Uterus (tissue), 4 donors: ENCODE results near the gene SH2D3C. TPM values are rescaled to one million over a fixed set of nuclear protein-coding genes. Genes with fewer than 3 reads are reported as not detected.
A peak's percentile ranks its signal among the peaks of the same experiment; 100 is the strongest.

Experiments used
- DNase-seq, 2 donors: peaks; one replicate each; pipeline ENCODE4 v3.0.0-alpha.2; 2019 to 2020
- H3K27ac ChIP-seq, 2 donors: fragments of 200-600 bp; sonication (generic); 1 replicate in 1 of 2; 2 replicates in 1 of 2; pipeline ENCODE4 v1.5.1; 2016 to 2018
- H3K27me3 ChIP-seq, 2 donors: fragments of 200-600 bp; sonication (generic); one replicate each; pipeline ENCODE4 v1.5.1; 2018 to 2019; ENCODE audit warnings: control low read depth in 1 of 2
- H3K36me3 ChIP-seq, 2 donors: fragments of 200-600 bp; sonication (generic); one replicate each; pipeline ENCODE4 v1.5.1; 2019; ENCODE audit warnings: control low read depth in 1 of 2
- H3K4me1 ChIP-seq, 2 donors: fragments of 200-600 bp; sonication (generic); one replicate each; pipeline ENCODE4 v1.5.1; 2018 to 2019; ENCODE audit warnings: control low read depth in 1 of 2
- H3K4me3 ChIP-seq, 2 donors: fragments of 200-600 bp; sonication (generic); 1 replicate in 1 of 2; 2 replicates in 1 of 2; pipeline ENCODE4 v1.5.1; 2018 to 2019; ENCODE audit warnings: mild to moderate bottlenecking in 1 of 2
- H3K9me3 ChIP-seq, 2 donors: fragments of 200-600 bp; sonication (generic); one replicate each; pipeline ENCODE4 v1.5.1; 2019; ENCODE audit warnings: control low read depth in 1 of 2
- CTCF ChIP-seq, 4 experiments: fragments of 200-600 bp in 2 of 4; fragments of 450-650 bp in 2 of 4; sonication (generic) in 2 of 4; IDR thresholded peaks; one replicate each; pipeline ENCODE4 v1.5.1; 2016 to 2019; ENCODE audit warnings: antibody characterized with exemption in 4 of 4, mild to moderate bottlenecking in 2 of 4, moderate library complexity in 1 of 4
- POLR2A ChIP-seq, 2 donors: fragments of 450-650 bp; IDR thresholded peaks; one replicate each; pipeline ENCODE4 v1.6.1; 2016; ENCODE audit warnings: antibody characterized with exemption in 2 of 2, mild to moderate bottlenecking in 1 of 2, moderate library complexity in 1 of 2
- intact Hi-C: fragments of 100-400 bp; cut with DNase I; formaldehyde crosslinking; loops from one replicate; pipeline ENCODE4 v1.15.1; 2023; ENCODE audit warnings: low total_unique reads
- total RNA-seq, 4 donors: library from RNA; depleted of rRNA in 3 of 4; stranded (reverse); fragments of >200 nt in 3 of 4; gene quantifications; one replicate each; pipeline versions ENCODE4 v1.1.0 to v1.2.4, GENCODE V29; 2014 to 2023
- donor health status: DM: yes; HTN: yes; CAD: no.

SH2D3C gene, protein sequence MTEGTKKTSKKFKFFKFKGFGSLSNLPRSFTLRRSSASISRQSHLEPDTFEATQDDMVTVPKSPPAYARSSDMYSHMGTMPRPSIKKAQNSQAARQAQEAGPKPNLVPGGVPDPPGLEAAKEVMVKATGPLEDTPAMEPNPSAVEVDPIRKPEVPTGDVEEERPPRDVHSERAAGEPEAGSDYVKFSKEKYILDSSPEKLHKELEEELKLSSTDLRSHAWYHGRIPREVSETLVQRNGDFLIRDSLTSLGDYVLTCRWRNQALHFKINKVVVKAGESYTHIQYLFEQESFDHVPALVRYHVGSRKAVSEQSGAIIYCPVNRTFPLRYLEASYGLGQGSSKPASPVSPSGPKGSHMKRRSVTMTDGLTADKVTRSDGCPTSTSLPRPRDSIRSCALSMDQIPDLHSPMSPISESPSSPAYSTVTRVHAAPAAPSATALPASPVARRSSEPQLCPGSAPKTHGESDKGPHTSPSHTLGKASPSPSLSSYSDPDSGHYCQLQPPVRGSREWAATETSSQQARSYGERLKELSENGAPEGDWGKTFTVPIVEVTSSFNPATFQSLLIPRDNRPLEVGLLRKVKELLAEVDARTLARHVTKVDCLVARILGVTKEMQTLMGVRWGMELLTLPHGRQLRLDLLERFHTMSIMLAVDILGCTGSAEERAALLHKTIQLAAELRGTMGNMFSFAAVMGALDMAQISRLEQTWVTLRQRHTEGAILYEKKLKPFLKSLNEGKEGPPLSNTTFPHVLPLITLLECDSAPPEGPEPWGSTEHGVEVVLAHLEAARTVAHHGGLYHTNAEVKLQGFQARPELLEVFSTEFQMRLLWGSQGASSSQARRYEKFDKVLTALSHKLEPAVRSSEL
- 10 to 100 TPM in 3 of 4 donors, 1 to 10 TPM in 1; 3.6 to 38.1 (median 19.8) TPM for total RNA-seq

DNA sequence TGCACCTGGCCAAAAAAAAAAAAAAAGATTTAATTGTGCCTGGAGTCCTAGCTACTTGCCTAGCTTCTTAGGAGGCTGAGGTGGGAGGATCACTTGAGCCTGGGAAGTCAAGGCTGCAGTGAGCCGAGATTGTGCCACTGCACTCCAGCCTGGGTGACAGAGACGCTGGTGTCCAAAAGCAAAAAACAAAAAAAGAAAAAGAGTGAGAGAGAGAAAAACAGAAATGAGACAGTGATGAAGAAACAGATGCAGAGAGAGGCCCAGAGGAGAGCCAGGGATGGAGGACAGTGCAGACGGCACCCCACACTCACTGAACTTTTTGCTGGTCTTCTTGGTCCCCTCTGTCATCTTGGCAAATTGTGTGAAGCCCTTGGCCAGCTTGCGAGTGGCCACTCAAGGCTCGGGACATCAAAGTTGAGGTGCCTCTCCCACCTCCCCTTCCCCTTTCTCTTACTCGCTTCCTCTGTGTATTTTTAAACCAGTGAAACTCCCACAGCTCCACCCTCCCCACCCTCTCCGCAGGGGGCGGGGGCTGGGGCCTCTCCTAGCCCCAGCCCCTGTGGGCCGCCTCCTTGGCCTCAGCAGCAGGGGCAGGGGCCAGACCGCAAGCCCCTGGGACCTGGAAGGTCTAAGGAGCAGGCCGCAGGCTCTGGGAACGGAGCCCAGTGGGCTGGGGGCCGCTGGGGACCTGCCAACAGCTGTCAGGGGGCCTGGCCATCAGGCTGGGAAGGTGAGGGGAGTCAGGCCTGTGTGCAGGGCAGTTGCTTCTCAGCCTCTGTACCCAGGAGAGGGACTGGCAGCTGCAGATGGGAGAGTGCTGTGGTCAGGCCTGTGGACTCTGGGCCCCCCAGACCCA is at the start of gene SH2D3C:
SH2D3C (minus strand) TSS at position 387 of the 856 bp plus-strand sequence; CDS start at position 348, 39 bp downstream.
- no peak for DNase-seq
- H3K36me3 ChIP-seq = no peaks in the 10 kb centered on the region
- H3K9me3 ChIP-seq = no peaks in the 10 kb centered on the region
- H3K27me3 ChIP-seq = no peaks in the 10 kb centered on the region
- H3K4me3 ChIP-seq = no peak within 1 kb of the TSS
- no peaks in the 10 kb centered on the region for H3K4me1 ChIP-seq
- intact Hi-C loops = no loop called here
- H3K27ac ChIP-seq = peak within 1 kb of the TSS; percentile 55 to 60
- no peak for TF ChIP-seq POLR2A (IDR thresholded peaks at IDR 0.05)
- no peak for TF ChIP-seq CTCF (IDR thresholded peaks at IDR 0.05)

DNA sequence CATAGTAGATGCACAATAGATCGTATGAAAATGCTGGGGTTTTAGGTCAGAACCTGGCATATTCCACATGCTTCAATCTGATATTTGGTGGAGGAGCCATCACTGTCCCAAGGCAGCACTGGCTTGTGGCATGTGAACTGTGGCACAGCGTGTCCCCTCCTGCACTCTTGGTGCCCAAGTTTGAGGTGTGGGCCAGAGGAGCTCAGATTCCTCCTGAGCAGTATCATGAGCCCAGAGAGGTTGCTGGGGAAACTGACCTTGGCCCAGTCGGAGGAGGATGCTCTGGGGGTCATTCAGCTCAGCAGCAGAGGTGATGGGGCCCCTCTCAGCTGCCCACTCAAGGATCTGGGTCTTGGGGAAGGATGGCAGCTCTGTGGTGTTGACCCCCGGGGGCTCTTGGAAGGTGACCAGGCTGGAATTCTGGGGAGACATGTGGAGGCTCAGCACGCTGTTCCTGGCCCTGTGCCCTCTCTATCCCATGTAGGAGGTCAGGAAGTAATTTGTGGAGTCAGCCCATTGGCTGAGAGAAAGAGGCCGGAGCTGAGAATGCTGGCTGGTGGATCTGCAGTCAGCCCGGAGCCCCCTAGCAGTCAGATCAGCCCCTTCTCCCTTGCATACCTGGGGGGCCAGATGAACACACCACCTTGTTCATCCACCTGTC is 47.9 kb upstream of the SH2D3C start:
- intact Hi-C loops = no loop called here
- no peak overlapping the region for H3K4me3 ChIP-seq
- H3K27ac ChIP-seq = peak overlapping the region; percentile 88 to 96
- peaks cover 16 to 17% of the 10 kb centered on the region in 2 donors for H3K4me1 ChIP-seq
- DNase-seq = no peak
- no peaks in the 10 kb centered on the region for H3K36me3 ChIP-seq
- TF ChIP-seq POLR2A (IDR thresholded peaks at IDR 0.05) (no peak), CTCF (IDR thresholded peaks at IDR 0.05) (no peak)
- H3K9me3 ChIP-seq = no peaks in the 10 kb centered on the region
- H3K27me3 ChIP-seq = no peaks in the 10 kb centered on the region

DNA sequence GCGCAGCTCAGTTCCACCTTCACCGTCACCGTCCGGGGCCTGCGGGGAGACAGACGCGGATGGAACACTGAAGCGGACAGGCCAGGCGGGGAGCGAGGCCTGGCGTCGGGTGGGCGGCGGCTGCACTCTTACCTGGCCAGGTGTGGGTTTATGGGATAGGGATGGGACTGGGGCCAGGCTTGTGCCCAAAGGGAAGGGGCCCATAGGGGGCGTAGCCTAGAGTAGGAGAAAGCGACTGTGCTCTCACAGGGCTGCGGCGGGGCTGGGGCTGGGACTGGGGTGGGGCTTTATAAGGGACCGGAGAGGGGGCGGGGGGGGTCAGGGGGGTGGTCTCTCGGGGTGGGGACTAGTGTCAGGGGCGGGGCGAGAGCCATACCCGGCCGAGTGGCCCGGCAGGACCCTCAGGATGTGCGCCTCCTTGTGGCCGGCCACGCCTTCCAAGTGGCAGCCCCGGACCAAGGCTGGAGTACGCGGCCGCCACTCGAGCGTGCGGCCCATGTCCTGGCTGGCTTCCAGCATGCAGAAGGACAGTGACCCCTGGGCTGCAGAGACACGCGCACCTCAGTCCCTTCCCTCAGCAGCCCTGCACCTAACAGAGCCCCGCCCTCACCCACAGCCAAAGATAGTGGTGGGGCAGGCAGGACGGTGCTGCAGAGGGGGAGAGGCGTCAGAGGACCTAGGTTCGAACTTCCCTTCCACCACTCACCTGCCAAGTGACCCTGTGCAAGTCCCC is 47.0 kb upstream of the SH2D3C start:
- no peak for DNase-seq
- peak overlapping the region; percentile 88 to 96 for H3K27ac ChIP-seq
- H3K4me3 ChIP-seq = no peak overlapping the region
- no peaks in the 10 kb centered on the region for H3K27me3 ChIP-seq
- no peaks in the 10 kb centered on the region for H3K9me3 ChIP-seq
- peaks cover 16 to 17% of the 10 kb centered on the region in 2 donors for H3K4me1 ChIP-seq
- intact Hi-C loops = no loop called here
- no peaks in the 10 kb centered on the region for H3K36me3 ChIP-seq
- TF ChIP-seq CTCF (IDR thresholded peaks at IDR 0.05) (peak in 1 of 4 experiments; percentile 33), POLR2A (IDR thresholded peaks at IDR 0.05) (no peak)

- no peaks in the 10 kb centered on the region for H3K27me3 ChIP-seq
- intact Hi-C loops = no loop called here
- H3K4me1 ChIP-seq = peaks cover 0 to 10% of the 10 kb centered on the region in 2 donors
- H3K27ac ChIP-seq = peak overlapping the region; percentile 3 to 44
- no peaks in the 10 kb centered on the region for H3K36me3 ChIP-seq
- DNase-seq = no peak
- H3K9me3 ChIP-seq = no peaks in the 10 kb centered on the region
- H3K4me3 ChIP-seq = no peak overlapping the region
- TF ChIP-seq CTCF (IDR thresholded peaks at IDR 0.05) (no peak), POLR2A (IDR thresholded peaks at IDR 0.05) (no peak)
Observed at GRCh38 chr9:127822108-127822507, 43.6 kb upstream of the SH2D3C start.
